Mesothelial cell of epicardium (in vitro differentiated cells): ENCODE results near the gene DAB2IP. TPM values are rescaled to one million over a fixed set of nuclear protein-coding genes. Genes with fewer than 3 reads are reported as not detected.

Experiments used
- DNase-seq, 2 experiments: peaks; one replicate each; pipeline ENCODE4 v3.0.0; 2021; ENCODE audit warnings: low spot score in 2 of 2; ENCODE audit not compliant: unreplicated experiment in 2 of 2
- H3K27ac Mint-ChIP-seq: 2 replicates; pipeline ENCODE4 v1.8.0; 2021; ENCODE audit warnings: mixed read lengths
- H3K27me3 Mint-ChIP-seq: 2 replicates; pipeline ENCODE4 v1.8.0; 2021; ENCODE audit warnings: low read depth, mixed read lengths
- H3K36me3 Mint-ChIP-seq: 2 replicates; pipeline ENCODE4 v1.8.0; 2021; ENCODE audit warnings: mixed read lengths
- H3K4me1 Mint-ChIP-seq: 2 replicates; pipeline ENCODE4 v1.8.0; 2021; ENCODE audit warnings: mixed read lengths
- H3K4me3 Mint-ChIP-seq: 2 replicates; pipeline ENCODE4 v1.8.0; 2021; ENCODE audit warnings: mild to moderate bottlenecking, moderate library complexity, mixed read lengths
- H3K9me3 Mint-ChIP-seq: 2 replicates; pipeline ENCODE4 v1.8.0; 2021; ENCODE audit warnings: mixed read lengths
- CTCF ChIP-seq: fragments of 200-600 bp; sonication (generic); IDR thresholded peaks from one replicate; pipeline ENCODE4 v1.5.0; 2021; ENCODE audit warnings: antibody characterized with exemption; ENCODE audit not compliant: unreplicated experiment
- total RNA-seq: library from RNA; stranded (reverse); gene quantifications from 3 replicates; pipeline ENCODE4 v1.2.1, GENCODE V29; 2021

DAB2IP gene
- total RNA-seq, 1 donor from 2014 or later: 75.7 TPM

- Mint-ChIP-seq H3K27ac (peak overlapping the region; percentile 95), H3K27me3 (no peaks in the 10 kb centered on the region), H3K36me3 (peaks cover 8% of the 10 kb centered on the region), H3K9me3 (no peaks in the 10 kb centered on the region), H3K4me3 (no peak overlapping the region), H3K4me1 (peaks cover 30% of the 10 kb centered on the region)
- no peak for TF ChIP-seq CTCF
- no peak for DNase-seq
Measured at GRCh38 chr9:121679901-121680635, 28.6 kb downstream of the DAB2IP start.

- peaks cover 8% of the 10 kb centered on the region for H3K36me3 Mint-ChIP-seq
Measured at GRCh38 chr9:121681404-121681803, 30.0 kb downstream of the DAB2IP start.

GRCh38 chr9:121682201-121682600, 30.8 kb downstream of the DAB2IP start:
- no peak for DNase-seq
- Mint-ChIP-seq H3K4me3 (no peak overlapping the region), H3K27ac (no peak overlapping the region), H3K4me1 (peaks cover 17% of the 10 kb centered on the region), H3K27me3 (no peaks in the 10 kb centered on the region), H3K9me3 (no peaks in the 10 kb centered on the region), H3K36me3 (peaks cover 8% of the 10 kb centered on the region)
- TF ChIP-seq CTCF: no peak

More at GRCh38 chr9:121681404-121681803, 30.0 kb downstream of the DAB2IP start:
- no peak for TF ChIP-seq CTCF
- H3K4me1 Mint-ChIP-seq: peaks cover 20% of the 10 kb centered on the region
- H3K4me3 Mint-ChIP-seq: no peak overlapping the region
- H3K9me3 Mint-ChIP-seq: no peaks in the 10 kb centered on the region
- H3K27ac Mint-ChIP-seq: no peak overlapping the region
- DNase-seq: no peak
- H3K27me3 Mint-ChIP-seq: no peaks in the 10 kb centered on the region

DNA sequence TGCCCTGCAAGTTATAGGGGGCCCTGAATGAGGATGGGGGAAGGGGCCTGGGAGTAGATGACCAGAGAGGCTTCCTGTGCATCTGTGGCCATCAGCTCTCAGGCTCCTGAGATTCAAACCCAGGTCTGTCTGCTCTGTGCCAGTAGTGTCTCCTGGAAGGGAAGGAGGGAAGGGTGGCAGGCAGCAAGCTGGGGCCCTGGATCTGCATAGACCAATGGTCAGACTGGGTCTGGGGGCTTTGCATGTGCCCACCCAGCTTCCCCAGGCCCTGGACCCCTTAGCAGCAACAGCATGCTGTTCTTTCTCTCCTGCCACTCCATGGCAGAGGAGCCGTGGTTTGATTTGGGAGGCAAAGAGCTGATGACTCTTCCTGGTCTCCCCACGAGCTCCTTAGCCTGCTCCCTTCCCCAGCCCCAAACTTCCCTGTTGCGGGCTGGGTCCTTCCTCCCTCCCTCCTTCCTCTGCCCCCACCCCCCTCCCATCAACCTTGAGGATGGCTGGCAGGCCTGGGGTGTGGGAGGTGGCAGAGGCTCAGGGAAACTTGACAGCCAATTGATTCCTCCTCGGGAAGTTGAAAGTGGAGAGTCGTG, 31.6 kb downstream of the DAB2IP start:
- Mint-ChIP-seq H3K36me3 (peaks cover 6% of the 10 kb centered on the region), H3K4me3 (no peak overlapping the region), H3K27ac (peak overlapping the region; percentile 78), H3K27me3 (no peaks in the 10 kb centered on the region), H3K4me1 (peaks cover 17% of the 10 kb centered on the region), H3K9me3 (no peaks in the 10 kb centered on the region)
- TF ChIP-seq CTCF: no peak
- DNase-seq: no peak

DNA sequence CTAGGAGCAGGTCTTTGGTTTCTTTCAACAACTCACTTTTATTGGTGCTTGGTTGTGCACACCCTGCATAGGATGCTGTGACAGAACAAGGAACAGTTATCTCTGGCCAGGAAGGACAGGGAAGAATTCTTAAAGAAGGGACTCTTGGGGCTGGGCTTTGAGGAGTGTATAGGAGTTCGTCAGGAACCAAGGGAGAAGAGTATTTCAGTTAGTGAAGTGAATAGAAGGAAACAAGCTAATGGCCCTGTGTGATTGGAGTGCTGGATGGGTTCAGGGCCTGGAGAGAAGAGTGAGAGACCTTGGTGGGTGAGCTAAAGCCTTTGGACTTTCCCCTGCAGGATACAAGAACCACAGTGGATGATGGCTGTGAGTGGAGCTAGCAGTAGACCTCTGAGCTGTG, 32.2 kb downstream of the DAB2IP start:
- DNase-seq: no peak
- no peak overlapping the region for H3K4me3 Mint-ChIP-seq
- H3K4me1 Mint-ChIP-seq: peaks cover 17% of the 10 kb centered on the region
- H3K27ac Mint-ChIP-seq: peak overlapping the region; percentile 78
- no peaks in the 10 kb centered on the region for H3K27me3 Mint-ChIP-seq
- no peaks in the 10 kb centered on the region for H3K9me3 Mint-ChIP-seq
- peaks cover 3% of the 10 kb centered on the region for H3K36me3 Mint-ChIP-seq
- no peak for TF ChIP-seq CTCF
